PFSK-1 (cell line): ENCODE measurements around the gene DOCK1.

ENCODE experiments used
- FOXP2 ChIP-seq: optimal IDR thresholded peaks from 2 replicates; pipeline ENCODE3; 2011; ENCODE audit warnings: borderline replicate concordance, control low read depth, inconsistent platforms; ENCODE audit not compliant: insufficient read depth; ENCODE audit errors: extremely low read length, extremely low read depth
- POLR2AphosphoS5 ChIP-seq: IDR thresholded peaks from 2 replicates; pipeline ENCODE4 v1.6.1; 2012; ENCODE audit warnings: low read depth, mild to moderate bottlenecking, control low read depth, low read length, moderate library complexity
- SIN3A ChIP-seq: IDR thresholded peaks from 2 replicates; pipeline ENCODE4 v1.6.1; 2012; ENCODE audit warnings: mild to moderate bottlenecking, low read length, moderate library complexity, borderline replicate concordance; ENCODE audit not compliant: insufficient read depth
- TAF1 ChIP-seq: IDR thresholded peaks from 2 replicates; pipeline ENCODE4 v1.6.1; 2012; ENCODE audit warnings: low read length, control low read depth, borderline replicate concordance; ENCODE audit not compliant: insufficient read depth
- TF ChIP-seq, protein P1 (sequence below), 2 experiments: IDR thresholded peaks; 2 replicates each; pipeline versions ENCODE4 v1.6.1 to v1.8.0; 2011 to 2012; ENCODE audit warnings: low read depth in 2 of 2, low read length in 2 of 2, control low read depth in 1 of 2, inconsistent platforms in 1 of 2, mild to moderate bottlenecking in 1 of 2, moderate library complexity in 1 of 2; ENCODE audit not compliant: insufficient read depth in 1 of 2

GRCh38 chr10:127080317-127080716 lies 175.1 kb downstream of the DOCK1 start:
- TF ChIP-seq, protein P1, sequence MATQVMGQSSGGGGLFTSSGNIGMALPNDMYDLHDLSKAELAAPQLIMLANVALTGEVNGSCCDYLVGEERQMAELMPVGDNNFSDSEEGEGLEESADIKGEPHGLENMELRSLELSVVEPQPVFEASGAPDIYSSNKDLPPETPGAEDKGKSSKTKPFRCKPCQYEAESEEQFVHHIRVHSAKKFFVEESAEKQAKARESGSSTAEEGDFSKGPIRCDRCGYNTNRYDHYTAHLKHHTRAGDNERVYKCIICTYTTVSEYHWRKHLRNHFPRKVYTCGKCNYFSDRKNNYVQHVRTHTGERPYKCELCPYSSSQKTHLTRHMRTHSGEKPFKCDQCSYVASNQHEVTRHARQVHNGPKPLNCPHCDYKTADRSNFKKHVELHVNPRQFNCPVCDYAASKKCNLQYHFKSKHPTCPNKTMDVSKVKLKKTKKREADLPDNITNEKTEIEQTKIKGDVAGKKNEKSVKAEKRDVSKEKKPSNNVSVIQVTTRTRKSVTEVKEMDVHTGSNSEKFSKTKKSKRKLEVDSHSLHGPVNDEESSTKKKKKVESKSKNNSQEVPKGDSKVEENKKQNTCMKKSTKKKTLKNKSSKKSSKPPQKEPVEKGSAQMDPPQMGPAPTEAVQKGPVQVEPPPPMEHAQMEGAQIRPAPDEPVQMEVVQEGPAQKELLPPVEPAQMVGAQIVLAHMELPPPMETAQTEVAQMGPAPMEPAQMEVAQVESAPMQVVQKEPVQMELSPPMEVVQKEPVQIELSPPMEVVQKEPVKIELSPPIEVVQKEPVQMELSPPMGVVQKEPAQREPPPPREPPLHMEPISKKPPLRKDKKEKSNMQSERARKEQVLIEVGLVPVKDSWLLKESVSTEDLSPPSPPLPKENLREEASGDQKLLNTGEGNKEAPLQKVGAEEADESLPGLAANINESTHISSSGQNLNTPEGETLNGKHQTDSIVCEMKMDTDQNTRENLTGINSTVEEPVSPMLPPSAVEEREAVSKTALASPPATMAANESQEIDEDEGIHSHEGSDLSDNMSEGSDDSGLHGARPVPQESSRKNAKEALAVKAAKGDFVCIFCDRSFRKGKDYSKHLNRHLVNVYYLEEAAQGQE (IDR thresholded peaks at IDR 0.05; ENCODE audit: insufficient read depth in 1 of 2, low read depth in 2 of 2, low read length in 2 of 2) = no peak
- TF ChIP-seq POLR2AphosphoS5 (no peak), SIN3A (no peak), TAF1 (no peak), FOXP2 (no peak)
